Measurements from ENCODE around the gene MRPL22.
A peak's percentile ranks its signal among the peaks of the same experiment; 100 is the strongest.
"Not testable (repeated sequence)": the region's sequence is repeated elsewhere in the genome, so short reads cannot be mapped to it uniquely, and the experiment has no call there.

The MRPL22 gene

DNA sequence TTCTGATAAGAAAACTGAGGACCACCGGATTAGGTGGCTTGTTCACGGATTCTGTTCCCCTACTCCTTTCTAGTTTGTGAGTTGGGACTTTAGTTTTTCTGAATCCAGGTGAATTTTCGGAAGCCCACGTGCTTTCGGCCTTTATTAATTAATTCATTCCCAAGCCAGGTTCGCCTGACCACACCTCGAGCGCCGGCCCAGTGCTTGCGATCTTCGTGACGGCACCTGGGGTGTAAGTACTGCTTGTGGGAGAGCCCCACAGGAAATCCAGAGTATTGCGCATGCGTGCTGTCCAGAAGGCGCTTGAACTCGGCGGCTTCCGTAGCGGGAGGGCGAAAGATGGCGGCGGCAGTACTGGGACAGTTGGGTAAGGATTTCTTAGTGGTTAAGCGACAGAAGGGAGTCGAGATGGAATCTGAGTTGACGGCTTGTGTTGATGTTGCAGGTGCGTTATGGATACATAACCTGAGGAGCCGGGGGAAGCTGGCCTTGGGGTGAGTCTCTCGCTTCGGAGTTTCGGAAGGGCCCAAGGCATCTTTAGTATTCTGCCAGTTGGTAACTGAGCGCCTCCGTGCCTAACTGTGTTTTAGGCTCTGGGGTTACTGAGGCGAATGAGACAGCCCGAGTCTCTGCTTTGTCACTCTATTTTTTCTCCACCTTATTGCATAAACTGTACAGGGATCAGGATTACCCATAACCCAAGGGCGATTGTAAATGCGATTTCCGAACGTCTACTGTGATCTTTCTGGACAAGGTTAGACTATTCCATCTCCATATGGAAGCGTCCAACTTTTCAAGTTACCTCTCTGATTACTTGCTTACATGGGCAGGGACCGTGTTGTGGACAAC, at the start of gene MRPL22:
MRPL22 (plus strand) TSS at position 302 of the 849 bp plus-strand sequence; CDS start at position 340, 38 bp downstream.
- ATAC-seq, result peak; percentile 58 to 61

DNA sequence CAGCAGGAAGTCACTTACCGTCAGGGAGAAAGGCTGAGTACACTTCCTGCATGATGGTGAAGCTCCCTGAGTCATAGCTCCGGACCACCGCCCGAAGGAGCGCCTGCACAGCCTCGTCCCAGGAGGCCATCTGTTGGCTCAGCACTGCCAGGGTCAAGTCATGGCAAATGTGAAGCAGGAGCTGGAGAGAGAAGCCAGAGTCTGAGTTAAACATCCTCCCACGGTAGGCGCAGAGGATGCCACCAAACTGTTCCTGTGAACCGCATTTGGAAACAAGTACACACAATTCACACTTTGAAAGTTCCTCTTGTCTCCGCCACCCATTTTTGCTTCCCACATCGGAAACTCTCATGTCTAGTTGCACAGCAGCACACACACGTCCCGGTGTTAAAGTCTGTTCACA, 48.5 kb upstream of the MRPL22 start:
- ATAC-seq, result no peak

DNA sequence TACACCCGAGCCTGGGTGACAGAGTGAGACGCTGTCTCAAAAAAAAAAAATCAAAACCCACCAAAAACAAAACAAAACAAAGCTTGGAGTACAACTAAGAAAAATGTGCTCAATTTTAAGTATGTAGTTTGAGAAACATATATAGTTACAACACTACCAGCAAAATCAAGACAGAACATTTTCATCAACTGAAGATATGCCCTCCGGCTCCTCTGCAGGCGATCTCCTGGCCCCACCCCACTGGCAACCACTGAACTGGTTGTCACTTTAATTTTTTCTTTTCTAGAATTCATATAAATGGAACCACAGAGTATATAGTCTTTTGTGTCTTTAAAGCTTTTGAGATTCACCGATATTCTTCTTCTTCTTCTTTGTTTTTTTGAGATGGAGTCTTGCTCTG, 47.5 kb upstream of the MRPL22 start:
- ATAC-seq, result no peak

DNA sequence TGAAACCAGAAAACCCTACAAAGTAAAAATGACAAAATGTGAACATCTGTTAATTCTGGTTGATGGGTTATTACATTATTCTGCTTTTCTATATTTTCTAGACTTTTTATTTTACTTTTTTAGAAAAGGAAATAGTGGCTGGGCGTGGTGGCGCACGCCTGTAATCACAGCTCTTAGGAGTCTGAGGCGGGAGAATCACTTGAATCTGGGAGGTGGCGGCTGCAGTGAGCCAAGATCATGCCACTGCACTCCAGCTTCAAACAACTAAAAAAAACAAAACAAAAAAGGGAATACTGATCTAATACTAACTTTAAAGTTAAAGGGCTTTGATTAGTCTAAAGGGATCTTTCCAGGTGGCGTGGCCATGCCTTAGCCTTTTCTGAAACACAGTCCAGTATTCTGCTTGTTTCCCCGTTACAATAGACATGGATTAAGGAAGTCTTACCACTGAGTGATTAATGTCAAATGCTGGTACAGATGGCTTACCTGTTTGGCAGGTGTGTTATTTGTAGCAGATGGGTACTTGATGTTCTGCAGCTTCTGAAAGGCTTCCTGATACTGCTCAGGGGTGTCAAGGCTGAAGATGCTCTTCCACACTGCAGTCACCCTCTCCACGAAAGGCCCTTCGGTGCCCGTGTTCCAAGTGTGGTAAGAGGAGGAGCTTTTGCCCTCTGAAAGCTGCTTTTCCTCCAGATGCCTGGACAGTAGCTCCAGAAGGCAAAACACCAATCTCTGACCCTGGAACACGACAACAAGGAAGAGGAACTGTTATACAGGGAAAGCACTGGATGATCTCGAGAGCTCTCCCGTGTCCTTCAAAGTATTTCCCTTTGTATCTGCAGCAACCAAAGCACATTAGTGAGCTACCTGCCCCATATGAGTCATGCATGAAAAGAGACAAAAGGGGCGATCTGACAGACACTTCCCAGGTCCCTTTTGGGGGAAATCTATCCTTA, 45.0 kb upstream of the MRPL22 start:
- ATAC-seq, result no peak

- no peak for ATAC-seq
Measured at GRCh38 chr5:154896562-154897165, 44.2 kb upstream of the MRPL22 start.

DNA sequence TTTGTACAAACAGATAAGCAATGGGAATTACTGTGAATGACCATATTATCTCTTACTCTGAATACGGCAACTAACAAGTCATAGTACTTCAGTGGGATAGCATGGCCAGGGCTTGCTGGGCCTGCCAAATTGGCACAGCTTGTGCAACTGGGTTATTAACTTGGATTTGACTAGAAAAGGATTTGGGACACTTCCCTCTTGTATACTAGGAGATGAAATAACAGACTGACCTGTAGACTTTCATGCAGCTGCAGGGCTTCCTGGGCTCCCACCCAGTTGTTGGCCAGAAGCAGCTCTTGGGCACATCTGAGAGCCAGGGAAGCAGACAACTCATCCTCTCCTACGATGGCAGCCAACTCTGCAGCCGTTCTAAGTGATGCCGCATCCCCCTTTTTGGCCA, 42.7 kb upstream of the MRPL22 start:
- no peak for ATAC-seq

- no peak for ATAC-seq
Measured at GRCh38 chr5:154899151-154899816, 41.6 kb upstream of the MRPL22 start.

DNA sequence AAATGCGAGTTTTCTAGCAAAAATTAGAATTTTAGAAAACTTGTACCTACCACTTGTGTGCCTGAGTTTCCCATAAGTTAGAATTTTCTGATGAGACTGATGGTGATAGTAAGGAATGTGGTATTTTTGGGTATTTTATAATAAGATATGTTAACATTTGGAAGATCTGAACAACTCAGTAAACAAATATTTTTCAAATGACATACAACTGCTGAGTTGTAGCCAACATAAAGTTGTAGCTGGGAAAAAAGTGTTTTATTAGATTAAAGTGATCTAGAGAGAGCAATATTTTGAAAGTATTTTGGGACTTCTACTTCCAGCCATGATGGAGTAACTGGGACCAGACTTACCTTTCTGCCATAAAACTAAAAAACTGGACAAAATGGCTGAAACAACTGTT, 40.8 kb upstream of the MRPL22 start:
- no peak for ATAC-seq

GRCh38 chr5:154901276-154901675, 39.6 kb upstream of the MRPL22 start:
- ATAC-seq, result no peak

DNA sequence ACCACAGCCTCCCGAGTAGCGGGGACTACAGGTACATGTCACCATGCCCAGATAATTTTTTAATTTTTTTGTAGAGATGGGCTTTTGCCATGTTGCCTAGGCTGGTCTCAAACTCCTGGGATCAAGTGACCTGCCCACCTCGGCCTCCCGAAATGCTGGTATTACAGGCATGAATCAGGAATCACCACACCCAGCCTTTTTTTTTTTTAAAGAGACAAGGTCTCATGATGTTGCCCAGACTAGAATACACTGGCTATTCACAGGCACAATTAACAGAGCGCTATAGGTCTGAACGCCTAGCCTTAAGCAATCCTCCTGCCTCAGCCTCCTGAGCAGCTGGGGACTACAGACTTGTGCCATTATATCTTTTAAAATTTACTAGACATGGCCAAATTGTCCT, 39.0 kb upstream of the MRPL22 start:
- no peak for ATAC-seq

GRCh38 chr5:154905601-154906000, 35.3 kb upstream of the MRPL22 start:
- ATAC-seq, result not testable (repeated sequence)

DNA sequence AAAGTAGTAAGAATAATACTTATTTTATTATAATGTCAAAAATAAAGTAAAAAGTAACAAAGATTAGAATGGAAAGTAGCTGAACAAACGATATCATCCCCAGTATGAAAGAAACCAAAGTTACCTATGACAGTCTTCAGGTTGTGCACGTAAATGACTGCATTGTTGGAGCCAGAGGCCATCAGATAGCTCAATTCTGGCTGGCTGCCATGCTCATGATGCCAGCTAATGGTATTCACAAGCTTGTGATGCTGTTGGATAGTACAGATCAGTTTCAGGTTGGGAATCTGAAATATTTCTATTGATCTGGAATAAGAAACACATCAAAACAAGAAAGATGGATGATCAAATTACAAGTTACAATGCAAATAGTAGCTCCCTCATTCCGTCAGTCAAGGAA, 24.0 kb upstream of the MRPL22 start:
- no peak for ATAC-seq

DNA sequence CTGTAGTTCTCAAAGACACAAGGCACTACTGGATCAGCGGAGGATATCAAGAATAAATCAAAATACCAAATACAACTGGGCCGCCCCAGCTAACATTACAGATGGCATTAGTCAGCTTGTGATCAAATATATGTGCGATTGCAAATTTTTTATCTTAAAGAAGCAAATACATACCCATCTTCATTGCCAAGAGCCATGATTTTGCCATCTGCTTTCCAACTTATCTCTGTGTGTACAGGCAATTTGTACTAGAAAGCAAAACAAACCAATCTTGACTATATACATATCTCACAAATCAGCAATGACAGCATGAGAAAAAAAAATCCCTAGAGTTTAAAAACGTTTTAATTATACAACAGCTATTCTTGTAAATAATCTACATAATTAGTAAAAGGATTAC, 23.1 kb upstream of the MRPL22 start:
- no peak for ATAC-seq

GRCh38 chr5:154923441-154924430, 17.1 kb upstream of the MRPL22 start:
- ATAC-seq, result no peak

DNA sequence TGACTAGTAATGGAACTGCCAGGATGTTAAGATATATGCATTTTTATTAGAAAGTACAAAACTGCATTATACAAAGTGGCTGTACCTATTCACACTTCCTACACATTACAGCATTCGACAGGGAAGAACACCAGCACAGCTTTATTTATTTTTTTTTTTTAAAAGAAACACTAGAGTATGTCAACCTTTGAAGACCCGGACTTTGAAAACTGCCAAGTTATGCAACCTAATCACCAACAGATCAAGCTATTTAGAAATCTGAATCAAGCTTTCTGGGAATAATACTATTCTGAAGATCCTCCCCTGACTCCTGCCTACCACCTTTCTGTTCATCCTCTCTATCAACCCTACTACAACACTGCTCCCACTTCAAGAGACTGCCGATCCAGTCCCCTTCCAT, 7.3 kb upstream of the MRPL22 start:
- no peak for ATAC-seq

DNA sequence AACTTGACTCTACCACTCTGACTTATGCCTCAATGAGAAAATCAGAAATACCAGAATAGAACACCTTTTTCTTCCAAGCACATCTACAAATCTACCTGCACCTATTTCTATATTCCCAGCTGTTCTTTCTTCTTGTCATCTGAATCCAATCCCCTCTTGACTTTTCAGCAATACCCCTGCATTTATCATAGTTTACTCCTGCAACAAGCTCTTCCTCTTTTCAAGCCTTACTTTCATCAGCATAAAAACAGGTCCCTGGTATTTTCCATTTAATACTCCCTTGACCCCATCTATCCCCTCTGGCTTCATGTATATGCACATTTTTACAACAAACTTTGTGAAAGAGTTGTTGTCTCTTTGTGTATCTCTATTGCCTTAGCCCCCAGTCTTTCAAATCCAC, 6.0 kb upstream of the MRPL22 start:
- no peak for ATAC-seq

DNA sequence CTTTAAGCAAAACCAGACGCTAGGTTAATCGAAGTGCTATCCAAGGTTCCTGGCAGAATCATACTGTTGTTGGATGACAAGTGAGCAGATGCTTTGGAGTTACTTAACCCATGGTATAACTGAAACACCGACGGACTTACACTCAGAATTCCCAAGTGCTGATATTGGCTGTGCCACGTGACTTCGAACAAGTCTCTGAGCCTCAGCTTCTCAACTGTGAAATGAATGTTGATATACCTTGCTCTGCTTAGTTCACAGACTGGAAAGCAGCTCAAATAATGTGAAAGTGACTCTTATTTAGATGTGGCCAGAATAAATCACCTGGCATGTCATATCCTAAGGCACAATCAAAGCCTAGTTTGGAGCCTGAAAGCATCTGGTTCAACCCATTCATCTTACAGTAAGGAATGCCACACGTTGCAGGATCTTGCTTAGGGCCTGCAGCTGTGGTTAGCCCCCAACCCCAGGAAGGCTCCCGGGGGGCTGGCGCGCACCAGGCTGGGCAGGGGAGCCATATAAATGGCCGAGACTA, 3.6 kb upstream of the MRPL22 start:
- ATAC-seq, result no peak

GRCh38 chr5:154937718-154938466, 3.0 kb upstream of the MRPL22 start, which contains the start of gene GEMIN5:
Gene GEMIN5, minus strand, starts transcription at chr5:154938211. Its CDS starts 78 bp downstream, at chr5:154938133.
- peak; percentile 93 for ATAC-seq

DNA sequence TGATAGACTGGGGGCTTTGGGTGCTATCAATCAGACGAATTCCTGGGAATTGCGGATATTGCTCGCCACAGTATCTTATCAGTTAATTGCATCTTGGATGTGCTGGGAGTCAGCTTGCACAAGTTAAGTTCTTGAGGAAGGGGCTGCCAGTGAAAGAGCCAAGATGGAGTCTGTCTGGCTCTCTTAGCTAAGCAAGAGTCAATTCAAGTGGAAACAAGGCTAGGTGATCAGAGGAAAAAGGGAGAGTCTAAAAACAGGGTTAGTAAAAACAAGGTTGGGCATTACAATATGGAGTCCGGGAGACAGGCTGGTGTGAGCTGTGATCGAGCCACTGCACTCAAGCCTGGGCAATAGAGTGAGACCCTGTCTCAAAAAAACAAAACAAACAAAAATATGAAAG, 1.5 kb upstream of the MRPL22 start:
- ATAC-seq, result not testable (repeated sequence)

DNA sequence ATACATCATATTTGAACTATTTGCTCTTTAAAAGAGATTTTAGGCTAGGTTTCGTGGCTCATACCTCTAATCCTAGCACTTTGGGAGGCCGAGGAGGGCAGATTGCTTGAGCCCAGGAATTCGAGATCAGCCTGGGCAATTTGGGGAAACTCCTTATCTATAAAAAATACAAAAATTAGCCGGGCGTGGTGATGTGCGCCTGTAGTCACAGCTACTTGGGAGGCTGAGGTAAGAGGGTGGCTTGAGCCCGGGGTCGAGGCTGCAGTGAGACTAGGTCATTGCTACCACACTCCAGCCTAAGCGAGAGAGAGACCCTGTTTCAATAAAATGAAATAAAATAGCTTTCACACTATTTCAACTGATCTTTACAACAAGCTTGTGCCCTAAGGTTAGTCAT, 500 bp upstream of the MRPL22 start:
- ATAC-seq, result no peak
